Measurements from ENCODE around the gene CASZ1.

DNA sequence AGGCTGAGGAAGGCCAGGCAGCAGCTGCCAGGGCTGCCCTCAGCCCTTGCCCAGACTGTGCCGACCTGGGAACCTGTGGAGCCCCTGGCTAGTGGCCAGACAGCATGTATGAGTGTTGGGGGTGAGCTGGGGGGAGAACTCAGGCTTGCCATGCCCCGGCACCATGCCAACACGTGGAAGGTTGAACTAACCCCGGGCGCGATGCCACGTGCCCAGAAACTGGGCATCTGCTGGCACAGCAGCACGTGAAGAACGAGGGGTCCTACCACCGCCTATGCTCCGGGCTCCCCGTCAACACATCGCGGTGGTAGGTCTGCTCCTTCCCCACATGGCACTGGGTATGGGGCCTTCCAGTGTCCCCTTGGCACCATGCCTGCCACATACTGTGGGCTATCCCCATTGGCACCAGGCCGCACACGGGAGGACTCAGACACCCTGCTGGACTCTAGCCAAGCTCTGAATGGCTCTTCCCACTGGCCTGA, 68.7 kb downstream of the CASZ1 start:
- TF ChIP-seq, protein P1, sequence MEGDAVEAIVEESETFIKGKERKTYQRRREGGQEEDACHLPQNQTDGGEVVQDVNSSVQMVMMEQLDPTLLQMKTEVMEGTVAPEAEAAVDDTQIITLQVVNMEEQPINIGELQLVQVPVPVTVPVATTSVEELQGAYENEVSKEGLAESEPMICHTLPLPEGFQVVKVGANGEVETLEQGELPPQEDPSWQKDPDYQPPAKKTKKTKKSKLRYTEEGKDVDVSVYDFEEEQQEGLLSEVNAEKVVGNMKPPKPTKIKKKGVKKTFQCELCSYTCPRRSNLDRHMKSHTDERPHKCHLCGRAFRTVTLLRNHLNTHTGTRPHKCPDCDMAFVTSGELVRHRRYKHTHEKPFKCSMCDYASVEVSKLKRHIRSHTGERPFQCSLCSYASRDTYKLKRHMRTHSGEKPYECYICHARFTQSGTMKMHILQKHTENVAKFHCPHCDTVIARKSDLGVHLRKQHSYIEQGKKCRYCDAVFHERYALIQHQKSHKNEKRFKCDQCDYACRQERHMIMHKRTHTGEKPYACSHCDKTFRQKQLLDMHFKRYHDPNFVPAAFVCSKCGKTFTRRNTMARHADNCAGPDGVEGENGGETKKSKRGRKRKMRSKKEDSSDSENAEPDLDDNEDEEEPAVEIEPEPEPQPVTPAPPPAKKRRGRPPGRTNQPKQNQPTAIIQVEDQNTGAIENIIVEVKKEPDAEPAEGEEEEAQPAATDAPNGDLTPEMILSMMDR (IDR thresholded peaks at IDR 0.05; ENCODE audit: insufficient read depth, low read length, poor library complexity, severe bottlenecking): no peak
- TF ChIP-seq EZH2phosphoT487 (conservative IDR thresholded peaks at IDR 0.05; ENCODE audit: low read length): no peak
